ENCODE results near the gene ATP4B. TPM values are rescaled to one million over a fixed set of nuclear protein-coding genes. Genes with fewer than 3 reads are reported as not detected.

ATP4B gene
- total RNA-seq, 2 donors from 2014 or later, result 0.34 TPM; not detected in 1

DNA sequence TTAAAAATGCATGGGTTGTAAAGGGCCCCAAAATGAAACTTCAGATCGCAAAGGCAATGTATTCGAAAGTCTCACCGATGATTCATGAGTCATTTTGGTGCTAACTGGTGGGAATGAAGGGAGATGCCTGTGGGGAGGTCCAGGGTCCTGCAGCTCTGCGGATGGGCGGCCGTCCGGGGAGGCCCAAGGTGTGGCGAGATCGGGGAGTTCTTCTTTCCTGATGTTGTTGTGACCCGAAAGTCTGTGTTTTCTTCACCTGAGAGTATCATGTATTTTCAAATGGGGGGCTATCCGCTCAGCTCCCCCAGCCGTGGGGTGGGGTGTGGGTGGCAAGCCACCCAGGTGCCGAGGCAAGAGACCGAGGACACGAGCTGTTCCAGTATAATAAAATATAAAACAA, 37.0 kb downstream of the ATP4B start:
- WGBS, result 96% methylated on average over 15 of the region's 15 CpGs
- no peaks in the 10 kb centered on the region for H3K4me1 ChIP-seq (replicated peaks)
- H3K27me3 ChIP-seq (replicated peaks; ENCODE audit: insufficient read depth), result no peaks in the 10 kb centered on the region
- TF ChIP-seq POLR2A (IDR thresholded peaks at IDR 0.05) (no peak), POLR2AphosphoS5 (IDR thresholded peaks at IDR 0.05) (no peak)
- TF ChIP-seq, protein P1, sequence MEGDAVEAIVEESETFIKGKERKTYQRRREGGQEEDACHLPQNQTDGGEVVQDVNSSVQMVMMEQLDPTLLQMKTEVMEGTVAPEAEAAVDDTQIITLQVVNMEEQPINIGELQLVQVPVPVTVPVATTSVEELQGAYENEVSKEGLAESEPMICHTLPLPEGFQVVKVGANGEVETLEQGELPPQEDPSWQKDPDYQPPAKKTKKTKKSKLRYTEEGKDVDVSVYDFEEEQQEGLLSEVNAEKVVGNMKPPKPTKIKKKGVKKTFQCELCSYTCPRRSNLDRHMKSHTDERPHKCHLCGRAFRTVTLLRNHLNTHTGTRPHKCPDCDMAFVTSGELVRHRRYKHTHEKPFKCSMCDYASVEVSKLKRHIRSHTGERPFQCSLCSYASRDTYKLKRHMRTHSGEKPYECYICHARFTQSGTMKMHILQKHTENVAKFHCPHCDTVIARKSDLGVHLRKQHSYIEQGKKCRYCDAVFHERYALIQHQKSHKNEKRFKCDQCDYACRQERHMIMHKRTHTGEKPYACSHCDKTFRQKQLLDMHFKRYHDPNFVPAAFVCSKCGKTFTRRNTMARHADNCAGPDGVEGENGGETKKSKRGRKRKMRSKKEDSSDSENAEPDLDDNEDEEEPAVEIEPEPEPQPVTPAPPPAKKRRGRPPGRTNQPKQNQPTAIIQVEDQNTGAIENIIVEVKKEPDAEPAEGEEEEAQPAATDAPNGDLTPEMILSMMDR (IDR thresholded peaks at IDR 0.05), result no peak
- no peaks in the 10 kb centered on the region for H3K9me3 ChIP-seq
- intact Hi-C loops (cut with DNase I), result loop anchor here (5.0 kb wide), 1 partner anchor 326 kb away; no protein-coding TSS in a partner anchor
- H3K36me3 ChIP-seq, result no peaks in the 10 kb centered on the region
- no peak overlapping the region for H3K27ac ChIP-seq
- no peak for DNase-seq (ENCODE audit: low spot score)
- no peak overlapping the region for H3K4me3 ChIP-seq

GRCh38 chr13:113620036-113620796, 37.8 kb downstream of the ATP4B start:
- no peak for DNase-seq (ENCODE audit: low spot score)
- intact Hi-C loops (cut with DNase I), result loop anchor here (5.0 kb wide), 1 partner anchor 327 kb away; no protein-coding TSS in a partner anchor
- H3K4me3 ChIP-seq, result no peak overlapping the region
- no peaks in the 10 kb centered on the region for H3K9me3 ChIP-seq
- no peaks in the 10 kb centered on the region for H3K36me3 ChIP-seq
- H3K27ac ChIP-seq, result no peak overlapping the region
- no peaks in the 10 kb centered on the region for H3K27me3 ChIP-seq (replicated peaks; ENCODE audit: insufficient read depth)
- no peaks in the 10 kb centered on the region for H3K4me1 ChIP-seq (replicated peaks)
- WGBS, result 72% methylated on average over 15 of the region's 15 CpGs
- TF ChIP-seq POLR2A (IDR thresholded peaks at IDR 0.05), result no peak
- TF ChIP-seq, protein P1 (IDR thresholded peaks at IDR 0.05), result no peak
- TF ChIP-seq POLR2AphosphoS5 (IDR thresholded peaks at IDR 0.05), result no peak

- no peaks in the 10 kb centered on the region for H3K4me1 ChIP-seq (replicated peaks)
- intact Hi-C loops (cut with DNase I), result no loop called here
- TF ChIP-seq, protein P1 (IDR thresholded peaks at IDR 0.05), result no peak
- TF ChIP-seq POLR2A (IDR thresholded peaks at IDR 0.05) (no peak), POLR2AphosphoS5 (IDR thresholded peaks at IDR 0.05) (no peak)
- H3K27me3 ChIP-seq (replicated peaks; ENCODE audit: insufficient read depth), result no peaks in the 10 kb centered on the region
- H3K9me3 ChIP-seq, result no peaks in the 10 kb centered on the region
- H3K4me3 ChIP-seq, result no peak overlapping the region
- DNase-seq (ENCODE audit: low spot score), result no peak
- no peak overlapping the region for H3K27ac ChIP-seq
- no peaks in the 10 kb centered on the region for H3K36me3 ChIP-seq
- WGBS, result 96% methylated on average over 7 of the region's 7 CpGs
Measured at GRCh38 chr13:113618455-113618854, 39.5 kb downstream of the ATP4B start.

- WGBS, result 95% methylated on average over 5 of the region's 5 CpGs
- Histone ChIP-seq H3K4me1 (replicated peaks) (no peaks in the 10 kb centered on the region), H3K27me3 (replicated peaks; ENCODE audit: insufficient read depth) (no peaks in the 10 kb centered on the region), H3K36me3 (no peaks in the 10 kb centered on the region), H3K27ac (no peak overlapping the region), H3K4me3 (no peak overlapping the region), H3K9me3 (no peaks in the 10 kb centered on the region)
- intact Hi-C loops (cut with DNase I), result no loop called here
- TF ChIP-seq POLR2A (IDR thresholded peaks at IDR 0.05) (no peak), POLR2AphosphoS5 (IDR thresholded peaks at IDR 0.05) (no peak)
- TF ChIP-seq, protein P1 (IDR thresholded peaks at IDR 0.05), result no peak
- no peak for DNase-seq (ENCODE audit: low spot score)
Measured at GRCh38 chr13:113617961-113618360, 40.0 kb downstream of the ATP4B start.

Measured in prostate gland (tissue), 2 donors.